Mucosa of descending colon (tissue), 3 donors: ENCODE results near the gene OR51M1. TPM values are rescaled to one million over a fixed set of nuclear protein-coding genes. Genes with fewer than 3 reads are reported as not detected.

Source experiments
- ATAC-seq: fragments of 200-7000 bp; cut with Tn5 transposase; one replicate; pipeline ENCODE4 v1.9.1; 2020; ENCODE audit warnings: mild to moderate bottlenecking, moderate library complexity
- DNase-seq, 3 donors: peaks; one replicate each; pipeline ENCODE4 v3.0.0-alpha.2; 2020
- H3K36me3 ChIP-seq: fragments of 200-600 bp; one replicate; pipeline ENCODE4 v1.8.0; 2021; ENCODE audit warnings: low read depth, mild to moderate bottlenecking
- H3K4me1 ChIP-seq: fragments of 200-600 bp; one replicate; pipeline ENCODE4 v1.8.0; 2021; ENCODE audit warnings: low read depth, mild to moderate bottlenecking
- H3K4me3 ChIP-seq: fragments of 200-600 bp; one replicate; pipeline ENCODE4 v1.8.0; 2021; ENCODE audit warnings: mild to moderate bottlenecking
- H3K9me3 ChIP-seq: fragments of 200-600 bp; one replicate; pipeline ENCODE4 v1.8.0; 2021; ENCODE audit warnings: mild to moderate bottlenecking
- intact Hi-C, 2 donors: fragments of 100-400 bp; cut with DNase I in 1 of 2; cut with micrococcal nuclease in 1 of 2; formaldehyde crosslinking; loops; one replicate each; pipeline versions ENCODE4 v1.11.0 to v1.11.1; 2022; cut with DNase I, micrococcal nuclease
- total RNA-seq, 3 donors: library from RNA; stranded (reverse); fragmentation: NEBNext Ultra II Directional in 2 of 3; extraction: Animal tissue kit (Norgen Biotek cat#: 25700) in 2 of 3; gene quantifications; one replicate each; pipeline versions ENCODE4 v1.2.1 to v1.2.4, GENCODE V29; 2021 to 2023
- TF ChIP-seq, protein P1 (sequence below): fragments of 200-600 bp; IDR thresholded peaks from one replicate; pipeline ENCODE4 v1.8.0; 2022; ENCODE audit warnings: antibody characterized with exemption, mild to moderate bottlenecking
- donor health status: DM: no; HTN: no; CAD: no; lungs with moderate emphysema.
- donor health status: DM: no; HTN: no; CAD: no.
- donor health status: DM: no; HTN: yes; CAD: no.

The OR51M1 gene
- total RNA-seq, 3 donors from 2014 or later: not detected

DNA sequence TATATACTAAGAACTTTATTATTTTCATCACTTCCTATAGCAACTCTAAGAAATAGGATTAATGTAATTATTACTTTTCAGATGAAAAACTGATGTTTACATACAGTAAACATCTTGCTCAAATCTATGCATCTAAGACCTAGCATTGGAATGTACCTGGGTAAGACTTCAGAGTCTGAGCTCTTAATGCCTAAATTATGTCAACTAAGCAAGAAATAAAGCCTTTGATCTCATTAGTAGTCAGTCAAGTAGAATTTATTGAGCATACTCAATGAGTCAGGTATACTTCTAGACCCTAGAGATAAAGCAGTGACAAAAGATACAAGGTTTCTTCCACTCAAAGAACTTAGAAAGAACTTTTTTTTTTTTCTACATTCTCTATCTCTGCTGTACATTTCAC lies 21.6 kb downstream of the OR51M1 start:
- ATAC-seq (no peak), DNase-seq (no peak)
- Histone ChIP-seq H3K4me1 (no peaks in the 10 kb centered on the region), H3K4me3 (no peak overlapping the region), H3K9me3 (no peaks in the 10 kb centered on the region), H3K36me3 (no peaks in the 10 kb centered on the region)
- intact Hi-C loops: no loop called here
- TF ChIP-seq, protein P1, sequence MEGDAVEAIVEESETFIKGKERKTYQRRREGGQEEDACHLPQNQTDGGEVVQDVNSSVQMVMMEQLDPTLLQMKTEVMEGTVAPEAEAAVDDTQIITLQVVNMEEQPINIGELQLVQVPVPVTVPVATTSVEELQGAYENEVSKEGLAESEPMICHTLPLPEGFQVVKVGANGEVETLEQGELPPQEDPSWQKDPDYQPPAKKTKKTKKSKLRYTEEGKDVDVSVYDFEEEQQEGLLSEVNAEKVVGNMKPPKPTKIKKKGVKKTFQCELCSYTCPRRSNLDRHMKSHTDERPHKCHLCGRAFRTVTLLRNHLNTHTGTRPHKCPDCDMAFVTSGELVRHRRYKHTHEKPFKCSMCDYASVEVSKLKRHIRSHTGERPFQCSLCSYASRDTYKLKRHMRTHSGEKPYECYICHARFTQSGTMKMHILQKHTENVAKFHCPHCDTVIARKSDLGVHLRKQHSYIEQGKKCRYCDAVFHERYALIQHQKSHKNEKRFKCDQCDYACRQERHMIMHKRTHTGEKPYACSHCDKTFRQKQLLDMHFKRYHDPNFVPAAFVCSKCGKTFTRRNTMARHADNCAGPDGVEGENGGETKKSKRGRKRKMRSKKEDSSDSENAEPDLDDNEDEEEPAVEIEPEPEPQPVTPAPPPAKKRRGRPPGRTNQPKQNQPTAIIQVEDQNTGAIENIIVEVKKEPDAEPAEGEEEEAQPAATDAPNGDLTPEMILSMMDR: no peak

DNA sequence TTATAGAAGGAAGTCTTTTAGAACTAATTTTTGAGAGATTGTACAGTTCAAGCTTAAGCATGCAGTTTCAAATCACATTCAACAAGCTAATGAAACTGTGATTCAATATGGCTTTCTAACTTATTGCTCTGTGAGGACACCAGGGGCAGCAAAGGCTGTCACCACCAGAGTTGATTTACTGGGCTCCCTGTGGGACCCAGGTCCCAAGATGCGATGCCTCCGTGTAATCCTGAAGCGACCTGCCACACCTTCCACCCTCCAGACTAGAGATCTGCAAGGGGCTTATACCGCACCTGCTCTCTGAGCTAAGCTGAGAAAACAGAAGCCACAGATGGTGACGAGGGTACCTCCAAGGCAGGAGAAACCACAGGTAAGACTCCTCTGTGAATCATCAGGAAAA lies 37.4 kb downstream of the OR51M1 start:
- ATAC-seq (no peak), DNase-seq (no peak)
- Histone ChIP-seq H3K4me3 (no peak overlapping the region), H3K9me3 (no peaks in the 10 kb centered on the region), H3K4me1 (no peaks in the 10 kb centered on the region), H3K36me3 (no peaks in the 10 kb centered on the region)
- TF ChIP-seq, protein P1: no peak
- intact Hi-C loops: no loop called here

DNA sequence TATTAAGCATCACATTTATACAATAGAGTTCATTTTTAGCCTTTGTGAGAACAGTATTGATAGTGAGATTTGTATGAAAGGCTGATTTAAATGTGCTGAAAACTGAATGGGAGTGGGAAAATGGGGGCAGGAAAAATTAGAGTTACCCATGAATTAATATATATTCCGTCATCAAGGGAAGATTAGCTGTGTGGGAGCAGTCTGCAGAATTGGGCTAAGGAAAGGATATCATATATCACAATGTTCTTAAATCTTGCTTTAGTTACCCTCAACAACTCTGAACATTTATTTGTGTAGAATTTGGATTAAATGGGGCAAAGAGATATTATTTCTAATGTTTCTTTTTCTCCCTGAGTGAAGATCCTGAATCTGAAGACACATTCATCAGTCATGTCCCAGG lies 38.2 kb downstream of the OR51M1 start, which contains the start of gene OR51Q1:
TSS of gene OR51Q1 (plus strand) at position 301 of the 400 bp plus-strand sequence. CDS start at position 391, 90 bp downstream.
- intact Hi-C loops: no loop called here
- DNase-seq (no peak), ATAC-seq (no peak)
- Histone ChIP-seq H3K4me3 (no peak within 1 kb of the TSS), H3K4me1 (no peaks in the 10 kb centered on the region), H3K9me3 (no peaks in the 10 kb centered on the region), H3K36me3 (no peaks in the 10 kb centered on the region)
- TF ChIP-seq, protein P1: no peak

DNA sequence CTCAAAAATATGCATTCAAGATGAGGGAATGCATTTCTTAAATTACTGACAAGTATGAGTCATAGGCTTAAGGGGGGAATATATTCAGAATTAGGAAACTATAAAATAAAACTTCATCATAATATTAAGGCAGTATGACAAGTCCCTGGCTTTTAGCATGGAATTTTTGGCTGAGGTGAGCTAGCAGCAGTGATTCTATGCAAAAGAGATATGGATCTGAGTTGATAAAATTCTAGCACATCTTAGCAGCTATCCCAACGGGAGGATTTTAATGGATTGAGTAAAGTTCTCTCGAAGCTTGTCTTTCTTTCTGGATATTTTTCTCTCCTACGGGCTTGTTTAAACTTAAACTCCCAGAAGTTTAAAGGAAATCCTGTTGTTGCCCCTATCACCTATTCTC lies 39.5 kb downstream of the OR51M1 start:
- no peak overlapping the region for H3K4me3 ChIP-seq
- DNase-seq (no peak), ATAC-seq (no peak)
- no peaks in the 10 kb centered on the region for H3K4me1 ChIP-seq
- intact Hi-C loops: no loop called here
- no peaks in the 10 kb centered on the region for H3K36me3 ChIP-seq
- TF ChIP-seq, protein P1: no peak
- H3K9me3 ChIP-seq: no peaks in the 10 kb centered on the region

DNA sequence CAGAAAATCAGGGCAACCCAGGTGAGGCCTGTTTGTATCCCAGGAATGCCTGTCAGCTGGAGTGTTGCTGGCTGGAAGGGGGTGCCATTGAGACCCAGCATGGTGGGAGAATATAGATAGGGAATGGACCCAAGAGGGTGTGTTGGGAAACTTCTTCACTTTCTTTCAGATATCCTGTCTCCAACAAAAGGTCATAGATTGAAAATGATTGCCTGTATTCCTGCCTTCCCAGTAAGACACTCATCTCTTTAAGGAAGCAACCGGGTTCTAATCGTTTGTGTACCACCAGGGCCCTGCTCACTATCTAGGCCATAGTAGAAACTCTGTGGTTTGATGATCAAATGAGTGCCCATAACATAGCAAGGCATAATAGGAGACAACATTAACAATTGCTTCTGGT lies 57.8 kb downstream of the OR51M1 start, which contains the start of gene OR51I1:
TSS of gene OR51I1 (minus strand) at position 101 of the 400 bp plus-strand sequence. CDS start at position 101, 0 bp downstream.
- ATAC-seq (no peak), DNase-seq (no peak)
- TF ChIP-seq, protein P1: no peak
- Histone ChIP-seq H3K9me3 (no peaks in the 10 kb centered on the region), H3K36me3 (no peaks in the 10 kb centered on the region), H3K4me1 (no peaks in the 10 kb centered on the region), H3K4me3 (no peak within 1 kb of the TSS)
- intact Hi-C loops: no loop called here

Other genes with a start within 250 kb of the OR51M1 start
- not detected for gene OR52A5, start 245.5 kb upstream of the OR51M1 start, total RNA-seq
- gene OR52A1, start 229.1 kb upstream of the OR51M1 start, total RNA-seq: not detected
- gene OR51V1, start 183.1 kb upstream of the OR51M1 start, total RNA-seq: not detected
- gene HBB, start 156.7 kb upstream of the OR51M1 start, total RNA-seq: 10 to 100 TPM in 1 of 3 donors, 1 to 10 TPM in 2; 2.5 to 11.1 (median 3.3) TPM
- not detected for gene HBD, start 149.3 kb upstream of the OR51M1 start, total RNA-seq
- gene HBG1, start 134.0 kb upstream of the OR51M1 start, total RNA-seq: not detected
- gene HBG2, start 129.0 kb upstream of the OR51M1 start, total RNA-seq: not detected
- not detected for gene HBE1, start 113.9 kb upstream of the OR51M1 start, total RNA-seq
- gene OR51B4, start 81.9 kb upstream of the OR51M1 start, total RNA-seq: not detected
- gene OR51B2, start 59.5 kb upstream of the OR51M1 start, total RNA-seq: not detected
- gene OR51B5, start 40.3 kb upstream of the OR51M1 start, total RNA-seq: not detected
- not detected for gene OR51B6, start 32.3 kb upstream of the OR51M1 start, total RNA-seq
- gene OR51Q1, start 38.3 kb downstream of the OR51M1 start, total RNA-seq: not detected
- not detected for gene OR51I1, start 57.7 kb downstream of the OR51M1 start, total RNA-seq
- not detected for gene OR51I2, start 65.5 kb downstream of the OR51M1 start, total RNA-seq
- gene OR52D1, start 104.9 kb downstream of the OR51M1 start, total RNA-seq: not detected
- gene UBQLN3, start 126.1 kb downstream of the OR51M1 start, total RNA-seq: under 1 TPM in 2 of 3 donors, not detected in 1; 0.22 to 0.23 TPM
- gene UBQLNL, start 132.9 kb downstream of the OR51M1 start, total RNA-seq: under 1 TPM; 0.32 to 0.49 (median 0.34) TPM
- under 1 TPM; 0.28 to 0.46 (median 0.39) TPM for gene OR52H1, start 164.7 kb downstream of the OR51M1 start, total RNA-seq
- not detected for gene OR52B6, start 197.1 kb downstream of the OR51M1 start, total RNA-seq
- 1 to 10 TPM in 1 of 3 donors, under 1 TPM in 2; 0.43 to 4.6 (median 0.92) TPM for gene TRIM6, start 212.8 kb downstream of the OR51M1 start, total RNA-seq
- gene TRIM34, start 241.2 kb downstream of the OR51M1 start, total RNA-seq: 10 to 100 TPM in 1 of 3 donors, 1 to 10 TPM in 2; 7.3 to 11.9 (median 8.5) TPM